Measurements from ENCODE around the gene TBC1D13. TPM values are rescaled to one million over a fixed set of nuclear protein-coding genes. Genes with fewer than 3 reads are reported as not detected.

TBC1D13 gene
- total and polyA plus RNA-seq, 2 donors (not counting 1 experiment from before 2014, with no cell fraction given), result 28.8 to 29.1 TPM

DNA sequence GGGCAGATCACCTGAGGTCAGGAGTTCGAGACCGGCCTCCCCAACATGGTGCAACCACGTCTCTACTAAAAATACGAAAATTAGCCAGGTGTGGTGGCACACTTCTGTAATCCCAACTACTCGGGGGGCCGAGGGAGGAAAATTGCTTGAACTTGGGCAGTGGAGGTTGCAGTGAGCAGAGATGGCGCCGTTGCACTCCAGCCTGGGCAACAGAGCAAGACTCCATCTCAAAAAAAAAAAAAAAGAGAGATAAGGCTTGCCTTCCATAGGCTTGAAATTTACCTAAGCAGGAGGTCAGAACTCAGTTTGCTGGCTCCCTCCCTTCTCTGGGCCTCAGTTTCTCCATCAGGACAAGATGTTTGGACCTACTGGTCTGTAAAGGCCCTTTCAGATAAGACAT, 41.2 kb downstream of the TBC1D13 start:
- ChIA-PET POLR2A (no interaction called here), CTCF (interaction anchor here (2.4 kb wide), 1 partner anchor 10 kb away, joined by 14 read pairs; the partner anchor contains the start of gene ENDOG)
- peak overlapping the region; percentile 74 for H3K4me2 ChIP-seq (replicated peaks; ENCODE audit: low read depth, low read length, poor library complexity, severe bottlenecking)
- ATAC-seq (ENCODE audit: low read depth) (no peak), DNase-seq (no peak)
- H3K4me1 Mint-ChIP-seq, result peaks cover 19% of the 10 kb centered on the region
- no peak for TF ChIP-seq EZH2 (IDR thresholded peaks at IDR 0.05; ENCODE audit: borderline replicate concordance, insufficient read depth, low read depth, low read length, poor library complexity, severe bottlenecking)
- TF ChIP-seq, protein P1, sequence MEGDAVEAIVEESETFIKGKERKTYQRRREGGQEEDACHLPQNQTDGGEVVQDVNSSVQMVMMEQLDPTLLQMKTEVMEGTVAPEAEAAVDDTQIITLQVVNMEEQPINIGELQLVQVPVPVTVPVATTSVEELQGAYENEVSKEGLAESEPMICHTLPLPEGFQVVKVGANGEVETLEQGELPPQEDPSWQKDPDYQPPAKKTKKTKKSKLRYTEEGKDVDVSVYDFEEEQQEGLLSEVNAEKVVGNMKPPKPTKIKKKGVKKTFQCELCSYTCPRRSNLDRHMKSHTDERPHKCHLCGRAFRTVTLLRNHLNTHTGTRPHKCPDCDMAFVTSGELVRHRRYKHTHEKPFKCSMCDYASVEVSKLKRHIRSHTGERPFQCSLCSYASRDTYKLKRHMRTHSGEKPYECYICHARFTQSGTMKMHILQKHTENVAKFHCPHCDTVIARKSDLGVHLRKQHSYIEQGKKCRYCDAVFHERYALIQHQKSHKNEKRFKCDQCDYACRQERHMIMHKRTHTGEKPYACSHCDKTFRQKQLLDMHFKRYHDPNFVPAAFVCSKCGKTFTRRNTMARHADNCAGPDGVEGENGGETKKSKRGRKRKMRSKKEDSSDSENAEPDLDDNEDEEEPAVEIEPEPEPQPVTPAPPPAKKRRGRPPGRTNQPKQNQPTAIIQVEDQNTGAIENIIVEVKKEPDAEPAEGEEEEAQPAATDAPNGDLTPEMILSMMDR (IDR thresholded peaks at IDR 0.05), result no peak
- peaks cover 0 to 31% of the 10 kb centered on the region in 2 experiments for H3K36me3 ChIP-seq (replicated peaks in 1 of 2; ENCODE audit: control extremely low read depth in 1 of 2, control insufficient read depth in 1 of 2, extremely low read depth in 1 of 2, insufficient read depth in 2 of 2, low read length in 1 of 2)
- peaks cover 4% of the 10 kb centered on the region for H4K20me1 ChIP-seq (ENCODE audit: control insufficient read depth, insufficient read depth, low read length, poor library complexity, severe bottlenecking)
- H3K27me3 Mint-ChIP-seq, result no peaks in the 10 kb centered on the region
- no peaks in the 10 kb centered on the region for H3K9me3 Mint-ChIP-seq (ENCODE audit: insufficient read depth)
- H3K9me3 ChIP-seq (ENCODE audit: control extremely low read depth in 1 of 3, control insufficient read depth in 2 of 3, insufficient read depth in 1 of 3, low read length in 2 of 3), result no peaks in the 10 kb centered on the region
- intact Hi-C loops (cut with micrococcal nuclease), result no loop called here
- no peaks in the 10 kb centered on the region for H3K27me3 ChIP-seq (replicated peaks in 1 of 4; ENCODE audit: control extremely low read depth in 1 of 4, control insufficient read depth in 3 of 4, insufficient read depth in 4 of 4, low read length in 3 of 4)
- peak overlapping the region; percentile 97 for H3K4me3 Mint-ChIP-seq
- H2AFZ ChIP-seq (ENCODE audit: insufficient read depth, low read depth, low read length, poor library complexity, severe bottlenecking), result no peak overlapping the region
- H3K27ac Mint-ChIP-seq, result peak overlapping the region; percentile 56
- peaks cover 12 to 17% of the 10 kb centered on the region in 2 donors for H3K4me1 ChIP-seq (ENCODE audit: control insufficient read depth in 2 of 2, insufficient read depth in 2 of 2, low read length in 2 of 2)
- H3K79me2 ChIP-seq (ENCODE audit: control insufficient read depth, insufficient read depth, low read length), result peaks cover 20% of the 10 kb centered on the region
- H3K9ac ChIP-seq (ENCODE audit: low read length), result peak overlapping the region; percentile 79
- H3K27ac ChIP-seq (ENCODE audit: low read length in 2 of 2), result no peak overlapping the region
- WGBS (ENCODE audit: insufficient coverage), result 92% methylated on average over 4 of the region's 8 CpGs
- no peak overlapping the region for H3K4me3 ChIP-seq (ENCODE audit: control extremely low read depth in 1 of 5, extremely low read depth in 1 of 5, insufficient read depth in 1 of 5, low read depth in 2 of 5, low read length in 4 of 5)

DNA sequence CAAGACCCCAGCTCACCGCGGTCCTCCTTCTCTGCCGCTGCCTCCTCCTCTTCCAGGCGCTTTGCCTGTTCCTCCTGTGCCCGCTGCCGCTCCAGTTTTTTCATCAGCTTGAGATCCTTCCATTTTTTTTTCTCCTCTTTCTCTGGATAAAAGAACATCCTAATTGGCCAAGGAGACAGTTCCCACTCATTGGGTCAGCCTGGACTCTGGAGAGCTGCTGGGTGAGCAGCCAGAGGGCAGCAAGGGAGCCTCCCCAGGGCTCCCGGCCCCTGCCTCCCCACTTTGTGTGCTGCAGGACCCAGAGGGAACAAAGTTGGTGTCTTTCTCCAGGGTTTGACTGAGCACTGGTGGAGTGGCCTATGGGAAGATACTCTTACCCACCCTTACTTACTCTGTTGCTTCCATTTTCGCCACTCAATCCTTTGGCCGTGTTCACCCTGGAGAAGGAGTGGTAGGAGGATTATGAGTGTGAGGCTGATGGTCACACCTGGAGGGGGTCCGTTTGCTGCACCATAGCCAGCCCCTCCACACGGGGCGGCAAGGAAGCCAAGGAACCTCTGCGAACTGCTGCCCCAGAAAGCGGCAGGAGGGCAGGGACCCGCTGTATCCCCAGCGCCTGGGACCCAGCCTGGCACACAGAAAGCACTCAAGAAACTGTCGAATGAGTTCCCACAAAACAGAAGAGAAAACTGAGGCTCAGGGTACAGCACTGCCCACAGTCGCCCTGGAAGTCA, 41.8 kb downstream of the TBC1D13 start:
- no peak for TF ChIP-seq EZH2 (IDR thresholded peaks at IDR 0.05; ENCODE audit: borderline replicate concordance, insufficient read depth, low read depth, low read length, poor library complexity, severe bottlenecking)
- TF ChIP-seq, protein P1 (IDR thresholded peaks at IDR 0.05), result no peak
- peak overlapping the region; percentile 95 for H3K27ac Mint-ChIP-seq
- Histone ChIP-seq H3K4me3 (ENCODE audit: control extremely low read depth in 1 of 5, extremely low read depth in 1 of 5, insufficient read depth in 1 of 5, low read depth in 2 of 5, low read length in 4 of 5) (peak overlapping the region; percentile 43 to 97 (median 91)), H3K27me3 (replicated peaks in 1 of 4; ENCODE audit: control extremely low read depth in 1 of 4, control insufficient read depth in 3 of 4, insufficient read depth in 4 of 4, low read length in 3 of 4) (no peaks in the 10 kb centered on the region), H3K4me1 (ENCODE audit: control insufficient read depth in 2 of 2, insufficient read depth in 2 of 2, low read length in 2 of 2) (peaks cover 12 to 17% of the 10 kb centered on the region in 2 donors), H4K20me1 (ENCODE audit: control insufficient read depth, insufficient read depth, low read length, poor library complexity, severe bottlenecking) (peaks cover 4% of the 10 kb centered on the region), H3K79me2 (ENCODE audit: control insufficient read depth, insufficient read depth, low read length) (peaks cover 20% of the 10 kb centered on the region), H3K9me3 (ENCODE audit: control extremely low read depth in 1 of 3, control insufficient read depth in 2 of 3, insufficient read depth in 1 of 3, low read length in 2 of 3) (no peaks in the 10 kb centered on the region), H3K27ac (ENCODE audit: low read length in 2 of 2) (peak overlapping the region; percentile 42 to 74), H3K4me2 (replicated peaks; ENCODE audit: low read depth, low read length, poor library complexity, severe bottlenecking) (peak overlapping the region; percentile 74), H3K36me3 (replicated peaks in 1 of 2; ENCODE audit: control extremely low read depth in 1 of 2, control insufficient read depth in 1 of 2, extremely low read depth in 1 of 2, insufficient read depth in 2 of 2, low read length in 1 of 2) (peaks cover 0 to 33% of the 10 kb centered on the region in 2 experiments), H3K9ac (ENCODE audit: low read length) (peak overlapping the region; percentile 79), H2AFZ (ENCODE audit: insufficient read depth, low read depth, low read length, poor library complexity, severe bottlenecking) (peak overlapping the region; percentile 83)
- H3K9me3 Mint-ChIP-seq (ENCODE audit: insufficient read depth), result no peaks in the 10 kb centered on the region
- DNase-seq (peak; percentile 4), ATAC-seq (ENCODE audit: low read depth) (no peak)
- 28% methylated on average over 14 of the region's 18 CpGs for WGBS (ENCODE audit: insufficient coverage)
- intact Hi-C loops (cut with micrococcal nuclease), result loop anchor here (1.0 kb wide), 5 partner anchors 11 to 140 kb away; partner anchors contain the start of genes DOLK, ENDOG, LRRC8A and NUP188
- peak overlapping the region; percentile 97 for H3K4me3 Mint-ChIP-seq
- H3K27me3 Mint-ChIP-seq, result no peaks in the 10 kb centered on the region
- ChIA-PET POLR2A (interaction anchor here (0.6 to 0.8 kb wide), 2 partner anchors 76 to 118 kb away, joined by 3 read pairs; no protein-coding TSS in a partner anchor), CTCF (interaction anchor here (1.2 to 2.4 kb wide), 4 partner anchors 11 to 99 kb away, joined by 5 to 14 read pairs (median 8); partner anchors contain the start of gene ENDOG)
- peaks cover 19% of the 10 kb centered on the region for H3K4me1 Mint-ChIP-seq

Data from B cell (primary cell).